GM18517 (cell line): ENCODE measurements around the gene CNGB1.
"Not testable (repeated sequence)": the region's sequence is repeated elsewhere in the genome, so short reads cannot be mapped to it uniquely, and the experiment has no call there.

Source experiments
- ATAC-seq: cut with Tn5 transposase; IDR thresholded peaks from one replicate; pipeline ENCODE4 v1.9.1; 2021; ENCODE audit warnings: mild to moderate bottlenecking, moderate library complexity; ENCODE audit not compliant: unreplicated experiment

The CNGB1 gene

GRCh38 chr16:57956270-57956808, 14.6 kb downstream of the CNGB1 start:
- no peak for ATAC-seq

GRCh38 chr16:57955572-57956188, 15.2 kb downstream of the CNGB1 start:
- ATAC-seq = no peak

- ATAC-seq = no peak
Observed at GRCh38 chr16:57953857-57954256, 17.1 kb downstream of the CNGB1 start.

DNA sequence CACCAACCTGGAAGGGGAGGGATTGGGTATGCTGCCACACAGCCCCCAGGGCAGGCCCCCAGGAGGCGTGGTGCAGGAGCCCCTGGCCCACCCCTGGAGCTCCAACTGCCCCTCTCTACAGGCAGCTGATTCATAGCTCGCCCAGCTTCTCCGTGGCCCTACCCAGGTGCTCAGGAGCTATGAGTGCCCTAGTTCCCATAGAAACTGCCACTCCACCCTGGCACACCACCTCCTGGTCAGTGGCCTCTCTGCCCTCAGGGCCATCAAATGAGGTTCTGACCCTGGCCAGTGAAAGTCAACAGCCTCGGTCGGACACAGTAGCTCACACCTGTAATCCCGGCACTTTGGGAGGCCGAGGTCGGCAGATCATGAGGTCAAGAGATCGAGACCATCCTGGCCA, 18.0 kb downstream of the CNGB1 start:
- no peak for ATAC-seq

DNA sequence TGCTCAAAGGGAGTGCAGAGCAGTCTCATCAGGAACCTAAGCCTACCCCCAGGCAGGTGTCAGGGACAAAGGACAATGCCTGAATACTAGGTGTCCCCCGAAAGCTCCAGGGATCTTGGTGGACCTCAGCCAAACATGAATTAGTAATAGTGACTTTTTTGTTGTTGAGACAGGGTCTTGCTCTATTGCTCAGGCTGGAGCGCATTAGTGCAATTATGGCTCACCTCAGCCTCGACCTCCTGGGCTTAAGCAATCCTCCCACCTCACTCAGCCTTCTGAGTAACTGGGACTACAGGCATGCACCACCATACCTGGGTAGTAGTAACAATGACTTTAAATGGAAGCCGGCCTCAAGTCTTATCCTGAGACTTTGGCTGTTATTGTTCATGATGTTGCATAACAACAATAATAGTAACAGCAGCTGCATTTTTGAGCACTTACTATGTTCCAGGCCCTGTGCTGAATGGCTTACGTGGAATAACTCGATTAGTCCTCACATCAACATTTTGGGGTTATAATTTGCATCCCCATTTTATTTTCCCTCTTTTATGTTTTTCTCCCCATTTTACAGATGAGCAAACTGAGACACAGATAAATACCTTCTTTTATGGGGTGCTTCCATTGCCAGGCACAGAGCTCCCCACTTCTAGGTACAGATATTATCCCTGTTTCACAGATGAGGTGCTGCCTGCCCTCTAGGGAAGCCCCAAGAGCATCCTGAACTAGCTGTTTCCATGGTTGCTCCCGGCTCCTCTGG, 19.5 kb downstream of the CNGB1 start:
- ATAC-seq = no peak

DNA sequence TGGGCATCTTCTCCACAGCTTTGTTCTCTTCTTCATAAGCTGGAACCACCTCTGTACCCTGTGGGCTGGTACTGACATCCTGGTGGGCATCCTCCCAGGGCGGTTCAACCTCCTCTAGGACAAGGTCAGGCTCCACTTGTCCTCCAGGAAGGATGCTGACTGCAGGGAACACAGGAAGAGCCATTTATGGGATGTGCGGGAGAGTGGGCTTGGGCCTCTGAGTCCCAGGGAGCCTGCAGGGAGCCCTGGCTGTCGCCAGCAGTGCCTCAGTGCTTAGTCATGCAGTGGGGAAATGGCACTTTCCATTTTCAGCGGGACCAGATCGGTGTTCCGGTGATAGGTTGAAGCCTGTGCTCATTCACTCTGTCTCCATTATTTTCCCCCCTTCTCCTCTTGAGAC, 20.5 kb downstream of the CNGB1 start:
- no peak for ATAC-seq

DNA sequence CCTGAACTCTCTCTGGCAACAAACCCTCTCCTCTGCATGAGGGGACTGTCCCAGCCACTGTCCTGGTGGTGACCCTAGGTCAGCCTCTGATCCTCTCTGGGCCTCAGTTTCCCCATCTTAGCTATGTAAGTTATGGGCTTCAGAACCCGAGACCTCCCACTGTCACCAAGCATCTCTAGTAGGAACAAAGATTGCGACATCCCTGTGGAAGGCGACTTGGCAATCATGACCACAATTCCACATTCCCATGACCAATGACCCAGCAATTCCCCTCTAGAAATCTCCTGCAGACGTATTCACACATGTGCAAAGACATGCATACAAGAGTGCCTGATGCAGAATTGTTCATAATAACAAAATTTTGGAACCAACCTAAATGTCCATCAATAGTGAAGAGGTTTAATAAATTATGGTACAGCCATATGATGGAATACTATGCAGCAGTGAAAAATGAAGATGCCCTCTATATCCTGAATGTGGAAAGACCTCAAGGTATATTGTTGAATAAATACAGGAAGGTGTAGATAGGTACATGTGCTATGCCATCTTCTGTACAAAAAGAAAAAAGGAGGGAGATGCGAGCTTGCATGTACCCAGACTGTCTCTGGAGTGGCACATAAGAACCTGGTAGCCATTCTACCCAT, 21.2 kb downstream of the CNGB1 start:
- ATAC-seq = no peak

- no peak for ATAC-seq
Observed at GRCh38 chr16:57949013-57949412, 21.9 kb downstream of the CNGB1 start.

GRCh38 chr16:57948027-57948426, 22.9 kb downstream of the CNGB1 start:
- ATAC-seq = no peak

GRCh38 chr16:57947261-57947660, 23.7 kb downstream of the CNGB1 start:
- ATAC-seq = no peak

- no peak for ATAC-seq
Observed at GRCh38 chr16:57946181-57946801, 24.6 kb downstream of the CNGB1 start.

GRCh38 chr16:57945740-57946138, 25.2 kb downstream of the CNGB1 start:
- ATAC-seq = no peak

GRCh38 chr16:57944970-57945739, 25.8 kb downstream of the CNGB1 start:
- ATAC-seq = no peak

GRCh38 chr16:57943381-57943780, 27.5 kb downstream of the CNGB1 start:
- not testable (repeated sequence) for ATAC-seq

DNA sequence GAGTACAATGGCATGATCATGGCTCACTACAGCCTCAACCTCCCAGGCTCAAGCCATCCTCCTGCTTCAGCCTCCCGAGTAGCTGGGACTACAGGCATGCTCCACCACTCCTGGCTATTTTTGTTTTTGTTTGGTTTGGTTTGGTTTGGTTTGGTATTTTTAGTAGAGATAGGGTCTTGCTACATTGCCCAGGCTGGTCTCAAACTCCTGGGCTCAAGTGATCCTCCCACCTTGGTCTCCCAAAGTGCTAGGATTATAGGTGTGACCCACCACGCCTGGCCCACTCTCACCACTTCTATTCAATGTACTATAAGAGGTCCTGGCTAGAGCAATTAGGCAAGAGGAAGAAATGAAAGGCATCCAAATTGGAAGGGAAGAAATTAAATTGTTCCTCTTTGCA, 29.0 kb downstream of the CNGB1 start:
- ATAC-seq = not testable (repeated sequence)

GRCh38 chr16:57941016-57941664, 29.8 kb downstream of the CNGB1 start:
- ATAC-seq = no peak

DNA sequence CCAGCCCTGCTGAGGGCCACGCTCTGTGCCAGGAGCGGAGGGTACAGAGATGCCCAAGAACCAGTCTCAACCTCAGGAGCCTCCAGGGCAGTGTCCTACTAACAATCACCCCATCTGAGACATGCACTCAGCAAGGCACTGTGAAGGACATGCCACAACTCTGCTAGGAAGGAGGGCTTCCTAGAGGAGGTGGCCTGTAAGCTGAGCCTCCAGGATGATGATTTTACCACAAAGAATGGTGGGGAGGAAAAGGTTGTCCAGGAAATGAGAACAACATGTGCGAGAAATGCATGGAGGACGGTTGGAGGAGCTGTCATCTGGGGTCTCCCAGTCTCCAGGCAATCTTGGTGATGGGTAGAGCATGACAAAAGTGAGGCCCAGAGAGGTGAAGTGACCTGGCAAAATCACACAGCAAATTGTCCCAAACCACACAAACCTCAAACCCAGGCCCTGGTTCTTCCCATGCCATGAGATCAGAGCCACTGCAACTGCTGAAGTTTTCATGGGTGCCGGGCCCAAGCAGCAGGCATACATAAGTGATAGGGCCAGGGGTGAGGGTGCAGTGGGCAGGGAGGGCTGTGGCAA, 30.5 kb downstream of the CNGB1 start:
- no peak for ATAC-seq

GRCh38 chr16:57939872-57940224, 31.1 kb downstream of the CNGB1 start:
- no peak for ATAC-seq

DNA sequence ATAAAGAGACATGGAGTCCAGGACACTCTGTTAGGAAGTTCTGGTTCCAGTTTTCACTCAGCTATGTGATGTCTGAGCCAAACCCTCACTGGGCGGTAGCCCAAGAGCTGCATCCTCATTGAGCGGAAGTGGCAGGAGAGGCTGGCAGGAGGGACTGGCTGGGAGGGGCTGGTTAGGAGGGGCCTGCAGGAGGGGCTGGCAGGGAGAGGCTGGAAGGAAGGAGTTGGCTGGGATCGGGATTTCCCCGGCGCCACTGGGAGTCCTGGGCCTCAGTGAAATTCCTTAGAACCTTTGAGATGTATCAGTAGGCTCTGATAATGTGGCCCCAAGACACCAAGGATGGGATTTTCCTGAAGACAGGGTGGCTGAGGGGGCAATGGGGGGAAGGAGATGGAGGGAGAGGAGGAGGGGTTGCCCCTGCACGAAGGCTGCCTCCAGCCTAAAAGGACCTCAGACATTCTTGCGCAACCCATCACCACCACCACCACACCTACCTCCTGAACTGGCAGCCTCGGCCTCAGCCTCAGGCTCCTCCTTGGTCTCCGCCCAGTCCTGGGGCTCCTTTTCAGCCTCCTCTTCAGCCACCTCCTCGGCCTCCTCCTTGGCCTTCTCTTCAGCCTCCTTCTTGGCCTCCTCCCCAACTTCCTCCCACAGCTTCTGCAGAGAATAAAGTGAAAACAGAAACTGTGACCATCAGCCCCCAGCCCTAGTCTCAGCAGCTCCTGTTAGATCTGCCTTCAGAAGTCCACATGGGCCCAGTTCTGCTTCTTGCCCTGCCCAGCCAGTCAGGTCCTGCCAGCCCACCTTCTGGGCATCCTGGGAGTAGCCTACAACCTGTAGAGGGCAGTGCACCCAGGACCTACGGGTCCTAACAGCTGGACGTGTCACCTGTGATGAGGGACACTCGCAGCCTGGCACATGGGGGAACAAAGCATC, 31.7 kb downstream of the CNGB1 start:
- no peak for ATAC-seq
